GM13977 (cell line): ENCODE measurements around the gene CMIP.
A peak's percentile ranks its signal among the peaks of the same experiment; 100 is the strongest.

Source experiments
- DNase-seq: peaks from one replicate; pipeline ENCODE4 v3.0.0; 2012; ENCODE audit warnings: low spot score
- CTCF ChIP-seq: IDR thresholded peaks from 2 replicates; pipeline ENCODE4 v1.5.1; 2012; ENCODE audit warnings: mild to moderate bottlenecking, control low read depth; ENCODE audit not compliant: insufficient read depth; ENCODE audit errors: extremely low read depth, missing control alignments
- in situ Hi-C: fragments of 300-500 bp; cut with MboI; formaldehyde crosslinking; loops from one replicate; pipeline ENCODE4 v1.12.0; 2022; ENCODE audit warnings: low sequenced_read_pairs, low pct_unique_long_range_greater_than_20kb, mixed read lengths, inconsistent platforms; ENCODE audit not compliant: unreplicated experiment

Gene CMIP

GRCh38 chr16:81445966-81446906, 1.6 kb downstream of the CMIP start:
- in situ Hi-C loops, result no loop called here
- TF ChIP-seq CTCF, result no peak
- peak; percentile 49 for DNase-seq

GRCh38 chr16:81446907-81447268, 2.3 kb downstream of the CMIP start:
- TF ChIP-seq CTCF, result no peak
- in situ Hi-C loops, result no loop called here
- DNase-seq, result no peak

GRCh38 chr16:81447383-81448101, 2.9 kb downstream of the CMIP start:
- no peak for DNase-seq
- no peak for TF ChIP-seq CTCF
- in situ Hi-C loops, result no loop called here

- DNase-seq, result no peak
- in situ Hi-C loops, result no loop called here
These were observed 3.8 kb downstream of the CMIP start for GRCh38 chr16:81448154-81449131.

GRCh38 chr16:81449241-81449640, 4.6 kb downstream of the CMIP start:
- no peak for TF ChIP-seq CTCF
- no peak for DNase-seq
- in situ Hi-C loops, result no loop called here

More at GRCh38 chr16:81448154-81449131, 3.8 kb downstream of the CMIP start:
- TF ChIP-seq CTCF, result no peak

- no peak for TF ChIP-seq CTCF
- DNase-seq, result no peak
- in situ Hi-C loops, result no loop called here
These were observed 5.4 kb downstream of the CMIP start for GRCh38 chr16:81449899-81450608.
